ENCODE results near the gene SASS6.
A peak's percentile ranks its signal among the peaks of the same experiment; 100 is the strongest.
"Not testable (repeated sequence)": the region's sequence is repeated elsewhere in the genome, so short reads cannot be mapped to it uniquely, and the experiment has no call there.

The SASS6 gene

DNA sequence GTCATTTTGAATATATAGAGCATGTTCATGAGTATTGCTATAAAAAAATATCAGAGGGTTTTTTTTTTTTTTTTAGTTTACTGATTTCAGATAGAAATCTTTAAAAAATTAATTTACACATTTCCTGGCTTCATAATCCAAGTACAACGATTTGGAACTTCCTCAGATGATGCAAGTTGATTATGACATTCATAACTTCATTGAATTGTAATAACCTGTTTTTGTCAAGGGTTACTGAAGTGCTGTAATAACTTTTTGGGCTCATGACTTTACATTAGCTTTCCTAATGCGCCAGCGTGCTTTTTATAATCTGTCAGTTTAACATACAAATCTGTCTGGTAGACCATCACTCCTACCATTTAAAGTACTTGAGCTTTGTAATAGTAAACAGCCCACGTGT lies 81.3 kb downstream of the SASS6 start:
- FAIRE-seq: no peak
- no peak for DNase-seq (ENCODE audit: insufficient read length, low spot score)

DNA sequence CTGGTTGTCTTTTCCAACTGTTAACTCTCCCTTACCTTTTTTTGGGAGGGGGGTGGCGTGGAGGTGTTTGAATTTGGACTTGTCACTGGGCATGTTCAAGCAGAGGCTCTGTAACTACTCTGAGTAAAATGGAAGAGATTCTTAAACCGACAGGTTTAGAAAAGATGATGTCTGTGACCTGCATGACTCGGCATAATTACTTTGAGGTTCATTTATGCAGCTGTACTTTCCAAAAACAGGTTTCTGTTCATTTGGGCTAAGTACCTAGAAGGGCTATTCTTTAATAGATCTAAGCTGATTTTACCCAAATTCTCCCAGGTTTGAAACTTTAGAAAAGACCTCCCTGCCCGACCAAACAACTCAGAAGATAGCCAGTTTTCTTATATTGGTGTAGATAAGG lies 82.6 kb downstream of the SASS6 start:
- FAIRE-seq: no peak
- no peak for DNase-seq (ENCODE audit: insufficient read length, low spot score)

DNA sequence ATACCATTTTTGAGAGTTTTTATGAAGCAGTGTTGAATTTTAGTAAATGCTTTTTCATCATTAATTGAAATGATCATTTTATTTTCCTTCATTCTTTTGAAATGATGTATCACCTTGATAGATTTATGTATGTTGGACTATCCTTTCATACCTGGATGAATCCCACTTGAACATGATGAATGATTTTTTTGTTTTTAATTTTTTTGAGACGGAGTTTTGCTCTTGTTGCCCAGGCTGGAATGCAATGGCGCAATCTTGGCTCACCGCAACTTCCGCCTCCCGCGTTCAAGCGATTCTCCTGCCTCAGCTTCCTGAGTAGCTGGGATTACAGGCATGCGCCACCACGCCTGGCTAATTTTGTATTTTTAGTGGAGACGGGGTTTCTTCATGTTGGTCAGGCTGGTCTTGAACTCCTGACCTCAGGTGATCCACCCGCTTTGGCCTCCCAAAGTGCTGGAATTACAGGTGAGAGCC lies 85.5 kb downstream of the SASS6 start:
- DNase-seq (ENCODE audit: insufficient read length, low spot score); FAIRE-seq: not testable (repeated sequence)

DNA sequence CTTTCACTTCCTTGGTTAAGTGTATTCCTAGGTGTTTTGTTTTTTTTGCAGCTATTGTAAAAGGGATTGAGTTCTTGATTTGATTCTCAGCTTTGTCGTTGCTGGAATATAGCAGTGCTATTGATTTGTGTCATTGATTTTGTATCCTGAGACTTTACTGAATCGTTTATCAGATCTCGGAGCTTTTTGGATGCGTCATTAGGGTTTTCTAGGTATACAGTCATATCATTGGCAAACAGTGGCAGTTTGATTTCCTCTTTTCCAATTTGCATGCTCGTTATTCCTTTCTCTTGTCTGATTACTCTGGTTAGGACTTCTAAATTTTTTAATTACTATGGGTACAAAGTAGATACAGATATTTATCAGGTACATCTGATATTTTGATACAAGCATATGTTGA lies 87.5 kb downstream of the SASS6 start:
- FAIRE-seq (no peak), DNase-seq (ENCODE audit: insufficient read length, low spot score) (no peak)

DNA sequence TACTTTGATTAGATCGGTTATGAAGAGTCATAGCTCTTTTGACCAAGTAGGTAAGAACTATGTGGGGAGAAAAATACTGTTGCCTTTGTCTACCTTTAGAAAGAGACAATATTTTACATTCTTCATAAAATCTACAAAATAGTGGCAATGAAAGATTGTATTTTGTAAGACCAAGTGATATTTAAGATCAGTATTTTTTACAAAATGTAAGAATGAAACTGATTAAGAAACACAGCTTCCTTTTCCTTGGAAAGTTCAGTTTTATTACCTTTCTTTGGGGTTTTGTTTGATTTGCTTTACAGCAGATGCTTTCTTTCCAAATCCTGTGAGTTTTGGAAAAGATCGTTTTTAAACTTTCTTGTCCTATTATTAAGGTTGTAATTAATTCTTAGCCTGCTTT lies 93.1 kb downstream of the SASS6 start:
- no peak for DNase-seq (ENCODE audit: insufficient read length, low spot score)
- FAIRE-seq: no peak

DNA sequence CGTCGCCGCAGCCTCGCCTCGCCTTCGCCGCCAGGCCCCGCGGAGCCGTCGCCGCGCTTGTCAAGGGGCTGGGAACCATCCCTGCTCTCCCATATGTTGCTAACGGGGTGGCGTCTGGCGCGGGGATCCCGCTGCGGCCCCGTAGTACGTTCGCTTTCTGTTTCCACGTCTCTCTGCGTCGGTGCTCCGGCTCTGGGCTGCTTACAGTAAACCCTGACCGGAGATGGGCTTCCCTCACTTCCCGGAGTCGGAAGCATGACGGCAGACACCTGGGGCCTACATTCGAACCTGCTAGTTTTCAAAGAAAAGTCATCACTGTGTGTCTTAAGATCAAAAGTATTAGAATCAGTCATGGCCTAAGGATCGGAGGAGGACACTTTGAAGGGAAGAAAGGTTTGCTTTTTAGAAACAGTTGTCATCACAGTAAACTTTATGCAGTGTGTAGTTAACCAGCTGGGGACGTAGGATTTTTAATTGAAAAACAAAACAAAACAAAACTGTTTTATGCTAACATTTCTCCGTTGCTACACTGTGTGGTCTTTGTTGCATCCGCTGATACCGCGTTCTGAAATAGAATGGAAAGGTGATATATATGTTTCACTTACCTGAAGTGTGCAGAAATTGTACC lies 94.0 kb downstream of the SASS6 start:
- no peak for FAIRE-seq
- no peak for DNase-seq (ENCODE audit: insufficient read length, low spot score)

DNA sequence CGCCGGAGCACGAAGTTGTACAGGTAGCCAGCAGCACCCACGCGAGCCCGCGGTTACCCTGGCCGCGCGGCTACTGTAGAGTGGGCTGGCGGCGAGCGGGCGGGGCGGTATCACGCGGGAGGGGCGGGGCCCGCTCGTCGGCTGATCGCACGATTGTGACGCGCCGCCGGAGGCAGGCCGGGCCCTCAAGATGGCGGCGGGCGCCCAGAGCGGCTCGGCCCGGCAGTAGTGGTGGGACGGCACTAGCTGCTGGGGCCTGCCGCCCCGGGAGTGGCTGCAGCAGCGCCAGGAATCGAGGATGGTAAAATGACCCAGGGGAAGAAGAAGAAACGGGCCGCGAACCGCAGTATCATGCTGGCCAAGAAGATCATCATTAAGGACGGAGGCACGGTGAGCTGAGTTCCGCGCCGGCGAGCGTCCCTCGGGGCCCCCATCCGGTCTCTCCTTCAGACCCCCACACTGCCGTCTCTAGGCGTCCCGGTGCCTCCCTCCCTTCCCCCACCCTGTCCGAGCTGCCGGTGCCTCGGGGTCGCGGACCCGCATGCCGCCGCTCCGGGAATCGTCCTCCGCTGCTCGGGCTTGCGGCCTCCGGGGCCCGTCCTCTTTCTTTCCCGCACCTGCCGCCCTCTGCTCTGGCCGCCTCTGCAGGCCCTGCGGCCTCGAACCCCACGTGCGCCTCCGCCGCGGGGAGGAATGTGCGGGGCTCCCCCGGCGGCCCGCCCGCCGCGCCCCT lies 94.6 kb downstream of the SASS6 start:
- FAIRE-seq (peak; percentile 97), DNase-seq (ENCODE audit: insufficient read length, low spot score) (peak; percentile 67)

DNA sequence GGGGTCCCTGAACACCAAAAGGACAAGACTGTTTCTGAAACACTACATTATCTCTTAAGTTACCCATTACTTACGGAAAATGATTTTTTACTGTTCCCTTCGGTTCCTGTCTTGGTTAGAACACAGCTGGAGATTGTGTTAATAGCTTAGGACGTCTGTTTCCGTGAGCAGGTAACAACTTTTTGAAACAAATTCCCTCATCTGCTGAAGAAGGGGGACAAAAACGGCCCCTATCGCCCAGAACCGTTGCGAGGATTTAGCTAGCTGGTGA lies 95.1 kb downstream of the SASS6 start:
- no peak for DNase-seq (ENCODE audit: insufficient read length, low spot score)
- no peak for FAIRE-seq

DNA sequence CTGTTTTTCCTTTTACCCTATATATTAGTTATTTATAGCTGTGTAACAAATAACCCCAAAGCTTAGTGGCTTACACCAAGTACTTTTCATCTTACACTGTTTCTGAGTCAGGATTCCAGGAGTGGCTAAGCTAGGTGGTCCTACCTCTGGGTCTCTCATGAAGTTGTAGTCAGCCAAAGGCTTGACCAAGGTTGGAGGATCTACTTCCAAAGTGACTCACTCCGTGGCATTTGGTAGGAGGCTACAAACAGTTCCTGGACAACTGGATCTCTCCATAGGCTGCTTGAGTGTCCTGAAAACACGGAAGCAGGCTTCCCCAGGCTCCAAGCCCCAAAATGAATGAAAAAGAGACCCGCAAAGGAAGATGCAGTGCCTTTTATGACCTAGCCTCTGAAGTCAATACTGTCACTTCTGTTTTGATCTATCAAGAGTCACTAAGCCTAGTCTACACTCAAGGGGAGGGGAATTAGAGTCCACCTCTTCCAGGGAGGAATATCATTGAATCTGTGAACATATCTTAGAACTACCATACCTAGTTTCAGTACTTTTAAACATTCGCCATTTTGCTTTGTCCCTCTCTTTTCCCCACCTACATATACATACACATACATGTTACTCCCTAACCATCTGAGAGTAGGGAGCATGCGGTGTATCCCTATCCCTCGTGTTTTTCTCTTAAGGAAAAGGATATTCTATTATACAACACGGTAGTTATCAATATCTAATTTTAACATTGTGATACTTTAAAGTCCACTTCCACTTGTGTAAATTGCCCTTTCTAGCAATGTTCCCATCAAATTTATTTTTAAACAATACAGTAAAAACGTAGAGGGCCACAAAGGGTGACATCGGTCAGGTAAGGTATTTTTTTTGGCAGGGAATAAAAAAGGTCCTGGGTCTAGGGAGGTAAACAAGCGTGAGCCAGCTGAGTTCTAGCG lies 95.7 kb downstream of the SASS6 start:
- FAIRE-seq: no peak

DNA sequence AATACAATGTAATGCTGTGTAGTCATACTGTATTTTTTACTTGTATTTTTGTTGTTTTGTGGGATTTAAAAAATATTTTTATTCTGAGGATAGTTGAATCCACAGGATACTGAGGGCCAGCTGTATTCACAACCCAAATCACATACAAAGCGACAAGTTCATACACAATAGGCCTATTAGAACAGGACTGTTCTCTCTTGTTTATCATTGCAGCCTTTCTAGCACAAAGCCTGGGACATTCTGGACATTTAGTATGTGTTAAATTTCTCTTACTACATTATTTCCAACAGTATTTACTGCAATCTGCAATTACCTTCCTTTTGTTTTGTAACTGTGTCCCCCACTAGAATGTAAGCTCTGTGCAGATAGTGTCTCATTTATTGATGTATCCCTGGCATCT lies 97.5 kb downstream of the SASS6 start:
- DNase-seq (ENCODE audit: insufficient read length, low spot score) (no peak), FAIRE-seq (no peak)

More for the DNA sequence above, 95.7 kb downstream of the SASS6 start:
- no peak for DNase-seq (ENCODE audit: insufficient read length, low spot score)

DNA sequence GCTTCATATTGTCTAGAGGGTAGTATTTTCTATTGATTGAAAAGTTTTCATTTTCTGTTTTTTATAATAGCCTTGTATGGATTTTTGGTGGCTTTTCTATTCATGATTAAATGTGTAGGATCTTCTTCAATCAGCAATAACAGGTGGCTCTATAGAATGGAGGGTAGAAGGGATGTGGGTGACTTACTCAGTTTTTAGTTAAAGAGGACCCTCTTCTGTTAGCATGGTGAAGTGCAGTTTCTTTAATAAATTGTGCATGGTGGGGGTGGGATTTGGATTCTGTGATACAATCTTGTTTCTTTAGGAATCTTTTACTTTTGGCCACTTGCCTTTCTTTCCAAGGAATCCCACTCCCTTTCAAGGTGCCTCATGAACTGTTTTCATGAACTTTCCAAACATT lies 98.3 kb downstream of the SASS6 start:
- no peak for FAIRE-seq
- no peak for DNase-seq (ENCODE audit: insufficient read length, low spot score)
